IMR-90 (cell line): Measurements from ENCODE around the gene PYDC1.

Experiments
- CEBPB ChIP-seq: IDR thresholded peaks from 2 replicates; pipeline ENCODE4 v1.6.1; 2012; ENCODE audit warnings: low read depth, low read length, improper control_type of control experiment
- CHD1 ChIP-seq: IDR thresholded peaks from 2 replicates; pipeline ENCODE4 v1.6.1; 2012; ENCODE audit warnings: low read depth, low read length, improper control_type of control experiment
- POLR2A ChIP-seq: IDR thresholded peaks from 2 replicates; pipeline ENCODE4 v1.6.1; 2012; ENCODE audit warnings: mild to moderate bottlenecking, low read depth, low read length
- RAD21 ChIP-seq: IDR thresholded peaks from 2 replicates; pipeline ENCODE4 v1.6.1; 2012; ENCODE audit warnings: low read length, improper control_type of control experiment
- RFX5 ChIP-seq: IDR thresholded peaks from 2 replicates; pipeline ENCODE4 v1.8.0; 2012; ENCODE audit warnings: low read depth, mild to moderate bottlenecking, low read length, moderate library complexity
- TF ChIP-seq, protein P1 (sequence below): conservative IDR thresholded peaks from 2 replicates; pipeline ENCODE4 v1.5.1; 2012; ENCODE audit warnings: mild to moderate bottlenecking, low read depth, low read length, improper control_type of control experiment

DNA sequence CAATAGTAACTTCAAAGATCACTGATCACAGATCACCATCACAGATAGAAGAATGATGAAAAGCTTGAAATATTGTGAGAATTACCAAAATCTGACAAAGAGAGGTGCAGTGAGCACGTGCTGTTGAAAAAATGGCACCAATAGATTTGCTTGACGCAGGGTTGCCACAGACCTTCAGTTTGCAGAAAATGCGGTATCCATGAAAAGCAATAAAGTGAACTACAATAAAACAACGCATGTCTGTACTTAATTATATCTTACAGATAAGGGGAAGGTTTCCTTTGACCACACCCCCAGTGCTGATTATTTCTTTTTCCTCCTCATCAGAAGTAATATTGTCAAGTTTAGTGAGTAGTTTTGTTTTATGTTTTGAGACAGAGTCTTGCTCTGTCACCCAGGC is 21.1 kb upstream of the PYDC1 start:
- TF ChIP-seq RAD21 (no peak), RFX5 (no peak), CHD1 (no peak), POLR2A (no peak), CEBPB (no peak)
- TF ChIP-seq, protein P1, sequence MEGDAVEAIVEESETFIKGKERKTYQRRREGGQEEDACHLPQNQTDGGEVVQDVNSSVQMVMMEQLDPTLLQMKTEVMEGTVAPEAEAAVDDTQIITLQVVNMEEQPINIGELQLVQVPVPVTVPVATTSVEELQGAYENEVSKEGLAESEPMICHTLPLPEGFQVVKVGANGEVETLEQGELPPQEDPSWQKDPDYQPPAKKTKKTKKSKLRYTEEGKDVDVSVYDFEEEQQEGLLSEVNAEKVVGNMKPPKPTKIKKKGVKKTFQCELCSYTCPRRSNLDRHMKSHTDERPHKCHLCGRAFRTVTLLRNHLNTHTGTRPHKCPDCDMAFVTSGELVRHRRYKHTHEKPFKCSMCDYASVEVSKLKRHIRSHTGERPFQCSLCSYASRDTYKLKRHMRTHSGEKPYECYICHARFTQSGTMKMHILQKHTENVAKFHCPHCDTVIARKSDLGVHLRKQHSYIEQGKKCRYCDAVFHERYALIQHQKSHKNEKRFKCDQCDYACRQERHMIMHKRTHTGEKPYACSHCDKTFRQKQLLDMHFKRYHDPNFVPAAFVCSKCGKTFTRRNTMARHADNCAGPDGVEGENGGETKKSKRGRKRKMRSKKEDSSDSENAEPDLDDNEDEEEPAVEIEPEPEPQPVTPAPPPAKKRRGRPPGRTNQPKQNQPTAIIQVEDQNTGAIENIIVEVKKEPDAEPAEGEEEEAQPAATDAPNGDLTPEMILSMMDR, result no peak
